C1 segment of cervical spinal cord (tissue), 14 donors: ENCODE results near the gene GTF2H3.
"Not testable (repeated sequence)": the region's sequence is repeated elsewhere in the genome, so short reads cannot be mapped to it uniquely, and the experiment has no call there.

Source experiments
- DNase-seq, 14 donors: peaks; one replicate each; lab custom pipeline; 2025; lab: John Stamatoyannopoulos, UW

The GTF2H3 gene

DNA sequence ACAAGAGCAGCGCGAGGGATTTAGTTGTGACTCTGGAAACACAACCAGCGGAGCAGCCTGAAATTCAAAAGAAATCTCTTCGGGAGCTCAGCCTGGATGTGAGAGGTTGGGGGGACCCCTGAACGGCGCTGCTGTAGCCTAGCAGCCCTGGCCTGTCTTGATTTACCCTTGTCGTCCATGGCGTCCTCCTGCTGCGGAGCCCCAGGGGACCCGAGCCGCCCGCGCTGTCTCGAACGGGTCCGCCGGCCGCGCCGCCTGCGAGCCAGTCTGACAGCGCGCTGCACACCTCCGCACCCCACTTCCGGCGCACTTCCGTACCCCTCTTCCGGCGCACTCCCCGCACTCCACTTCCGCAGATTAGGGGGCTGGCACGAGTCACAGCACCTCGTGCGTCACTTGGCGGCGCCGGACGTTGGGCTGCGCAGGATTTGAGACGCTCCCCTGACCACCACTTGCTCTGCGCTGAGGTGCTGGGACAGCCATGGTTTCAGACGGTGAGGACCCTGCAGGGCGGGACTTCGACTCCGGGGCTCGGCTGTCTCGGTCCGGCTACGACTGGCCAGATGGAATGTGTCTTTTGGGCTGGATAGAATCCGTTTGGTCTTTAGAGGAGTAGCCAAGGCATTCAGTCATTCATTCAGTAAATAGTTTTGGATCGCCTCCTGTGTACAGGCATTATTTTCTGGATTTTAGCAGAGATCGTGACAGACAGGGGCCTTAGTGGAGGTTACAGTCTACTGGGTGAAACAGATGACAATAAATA, at the start of gene GTF2H3, which contains the start of gene EIF2B1:
TSS of gene GTF2H3 (plus strand) at position 451 of the 763 bp plus-strand sequence. CDS start at position 482, 31 bp downstream.
TSS of gene EIF2B1 (minus strand) at position 308 of the 763 bp plus-strand sequence. CDS start at position 179, 129 bp downstream.
- peak; percentile 62 to 98 (median 95) for DNase-seq

DNA sequence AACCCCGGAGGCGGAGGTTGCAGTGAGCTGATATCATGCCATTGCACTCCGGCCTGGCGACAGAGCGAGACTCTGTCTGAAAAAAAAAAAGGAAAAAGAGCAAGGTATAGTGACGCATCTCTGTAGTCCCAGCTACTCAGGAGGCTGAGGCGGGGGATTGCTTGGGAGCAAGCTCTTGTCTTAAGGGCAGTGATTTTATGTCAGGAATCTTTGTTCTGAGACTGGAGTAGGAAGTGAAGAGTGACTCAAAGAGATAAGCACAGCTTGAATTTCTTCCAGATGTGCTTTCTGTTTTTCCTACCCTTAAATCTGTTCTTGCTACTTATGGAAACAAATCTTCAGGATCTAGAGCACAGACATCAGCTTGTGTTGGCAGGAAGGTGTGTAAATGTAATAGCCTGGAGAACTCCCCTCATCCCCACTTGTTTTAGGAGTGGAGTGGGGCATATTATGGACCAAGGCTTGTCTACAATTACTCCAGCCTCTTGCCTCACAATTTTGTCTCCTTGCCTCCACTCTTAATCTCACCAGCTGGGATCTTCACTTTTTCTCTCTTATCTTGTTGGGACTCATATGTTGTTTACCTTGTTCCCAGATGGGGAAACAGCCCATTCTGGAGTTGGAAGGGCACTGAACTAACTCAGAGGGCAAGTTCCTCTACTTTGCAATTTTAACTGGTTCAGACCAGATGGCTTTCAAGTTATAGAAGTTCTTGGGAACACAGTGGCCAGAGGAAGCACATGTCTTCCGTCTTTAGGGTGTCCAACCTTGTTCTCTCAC, 41.7 kb upstream of the GTF2H3 start:
- DNase-seq, result no peak

DNA sequence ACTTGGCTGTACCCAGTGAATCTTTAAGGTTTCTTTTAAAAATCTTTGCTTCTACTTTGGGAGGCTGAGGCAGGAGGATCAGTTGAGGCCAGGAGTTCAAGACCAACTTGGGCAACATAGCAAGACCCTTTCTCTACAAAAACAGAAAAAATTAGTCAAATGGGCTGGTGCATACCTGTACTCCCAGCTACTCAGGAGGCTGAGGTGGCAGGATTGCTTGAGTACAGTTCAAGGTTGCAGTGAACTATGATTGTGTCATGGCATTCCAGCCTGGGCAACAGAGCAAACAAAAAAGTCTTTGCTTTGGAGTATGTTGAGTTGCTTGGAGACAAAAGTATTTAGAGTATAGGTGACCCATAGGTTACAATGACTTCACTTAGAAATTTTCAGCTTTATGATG, 37.9 kb upstream of the GTF2H3 start:
- DNase-seq, result no peak

DNA sequence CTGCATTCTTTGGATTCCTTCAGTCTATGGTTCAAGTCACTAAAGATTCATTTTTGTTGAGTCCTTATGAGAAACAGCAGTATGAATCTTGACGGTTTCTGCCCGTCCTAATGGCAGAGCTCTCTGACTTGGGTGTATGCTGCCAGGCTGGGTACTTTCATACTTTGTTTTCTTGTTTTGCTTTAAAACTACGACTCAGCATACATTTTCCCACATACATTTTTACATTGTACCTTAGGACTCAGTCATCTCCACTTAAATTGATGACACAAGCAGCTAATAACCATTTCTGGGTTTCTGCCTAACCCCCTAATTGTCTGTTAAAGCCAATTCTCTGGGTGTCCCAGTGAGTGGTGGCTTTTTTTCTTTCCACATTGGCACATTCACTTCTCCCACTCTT, 36.5 kb upstream of the GTF2H3 start:
- DNase-seq, result no peak

DNA sequence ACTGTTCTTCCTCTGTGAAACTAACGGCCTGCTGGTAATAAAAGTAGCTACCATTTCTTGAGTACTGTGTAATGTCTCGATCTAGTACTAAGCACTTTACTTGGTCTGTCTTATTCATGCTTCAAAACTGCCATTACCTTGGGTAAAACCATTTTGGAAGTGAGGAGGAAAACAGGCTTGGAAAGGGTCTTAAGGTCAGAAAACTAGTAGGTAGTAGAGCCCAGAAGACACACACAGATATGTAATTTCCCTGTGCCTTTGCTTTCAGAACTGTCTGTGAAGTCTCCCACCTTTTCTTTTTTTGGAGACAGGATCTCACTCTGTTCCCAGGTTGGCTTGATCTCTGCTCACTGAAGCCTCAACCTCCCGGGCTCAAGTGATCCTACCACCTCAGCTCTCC, 35.1 kb upstream of the GTF2H3 start:
- DNase-seq, result no peak

DNA sequence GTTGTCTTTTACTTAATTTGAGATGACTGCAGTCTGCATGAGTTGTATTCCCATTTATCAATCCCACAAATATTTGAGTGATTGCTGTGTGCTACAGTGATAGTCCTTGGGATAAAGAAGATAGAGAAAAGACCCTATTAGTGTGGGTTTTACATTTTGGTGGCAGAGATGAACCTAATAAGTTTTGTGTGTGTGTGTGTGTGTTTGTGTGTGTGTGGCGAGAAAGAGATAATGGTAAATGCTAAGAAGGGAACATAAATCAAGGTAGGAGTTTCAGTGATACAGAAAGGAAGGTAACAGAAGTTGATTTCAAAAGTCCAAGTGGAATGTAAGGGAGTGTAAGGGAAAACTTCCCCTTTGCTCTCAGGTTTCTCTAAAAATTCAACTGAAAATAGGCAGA, 34.3 kb upstream of the GTF2H3 start:
- no peak for DNase-seq

DNA sequence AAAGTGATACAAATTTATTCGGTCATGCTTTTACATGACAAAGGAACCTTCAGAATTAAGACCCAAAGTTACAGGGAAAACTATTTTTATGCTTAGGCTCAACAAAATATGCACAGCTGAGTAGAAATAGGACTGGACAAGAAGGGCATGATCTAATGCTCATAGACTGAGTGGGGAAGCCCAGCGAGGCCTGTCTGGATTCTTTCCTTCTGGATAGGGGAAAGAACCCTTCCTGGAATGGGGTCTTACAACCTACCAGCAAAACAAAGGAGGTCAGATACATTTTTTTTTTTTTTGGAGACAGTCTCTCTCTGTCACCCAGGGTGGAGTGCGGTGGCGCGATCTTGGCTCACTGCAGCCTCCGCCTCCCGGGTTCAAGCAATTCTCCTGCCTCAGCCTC, 33.9 kb upstream of the GTF2H3 start:
- no peak for DNase-seq

DNA sequence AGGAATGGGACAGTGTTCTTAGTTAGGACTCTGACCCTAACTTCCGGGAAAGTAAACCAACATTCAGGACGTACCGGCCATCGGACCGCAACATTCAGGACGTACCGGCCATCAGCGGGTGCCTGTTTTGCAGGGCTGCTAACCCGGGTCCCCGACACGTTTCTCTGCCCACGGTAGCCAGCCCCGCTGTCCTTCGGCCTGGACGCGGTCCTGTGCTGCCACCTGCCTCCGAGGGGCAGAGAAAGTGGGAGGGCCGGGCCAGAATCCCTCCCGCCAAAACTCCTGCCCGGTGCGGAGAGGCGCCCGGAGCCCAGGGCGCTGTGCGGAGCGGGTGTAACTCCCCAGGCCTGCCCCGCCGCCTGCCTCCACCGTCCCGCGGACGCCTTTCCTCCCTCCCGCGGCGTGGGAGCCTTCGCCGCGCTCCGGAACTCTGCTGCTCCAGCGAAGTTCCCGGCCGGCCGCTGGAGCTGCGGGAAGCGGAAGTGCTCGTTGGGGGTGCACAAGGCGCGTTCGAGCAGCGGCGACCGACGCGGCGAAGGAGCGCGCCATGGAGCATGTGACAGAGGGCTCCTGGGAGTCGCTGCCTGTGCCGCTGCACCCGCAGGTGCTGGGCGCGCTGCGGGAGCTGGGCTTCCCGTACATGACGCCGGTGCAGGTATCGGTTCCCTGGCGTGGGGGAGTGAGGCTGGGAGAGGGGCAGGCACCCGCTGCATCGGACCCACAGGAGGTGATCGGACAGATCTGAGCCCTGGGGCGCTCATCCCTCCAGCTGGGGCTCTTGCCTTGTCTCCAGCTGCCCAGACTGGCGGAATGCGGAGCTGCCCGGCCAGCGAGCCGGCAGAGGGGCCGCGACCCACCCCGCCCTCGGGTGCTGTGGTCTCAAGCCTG, 31.8 kb upstream of the GTF2H3 start, which contains the start of gene DDX55:
TSS of gene DDX55 (plus strand) at position 498 of the 888 bp plus-strand sequence. CDS start at position 548, 50 bp downstream.
- peak; percentile 47 to 90 (median 80) for DNase-seq

DNA sequence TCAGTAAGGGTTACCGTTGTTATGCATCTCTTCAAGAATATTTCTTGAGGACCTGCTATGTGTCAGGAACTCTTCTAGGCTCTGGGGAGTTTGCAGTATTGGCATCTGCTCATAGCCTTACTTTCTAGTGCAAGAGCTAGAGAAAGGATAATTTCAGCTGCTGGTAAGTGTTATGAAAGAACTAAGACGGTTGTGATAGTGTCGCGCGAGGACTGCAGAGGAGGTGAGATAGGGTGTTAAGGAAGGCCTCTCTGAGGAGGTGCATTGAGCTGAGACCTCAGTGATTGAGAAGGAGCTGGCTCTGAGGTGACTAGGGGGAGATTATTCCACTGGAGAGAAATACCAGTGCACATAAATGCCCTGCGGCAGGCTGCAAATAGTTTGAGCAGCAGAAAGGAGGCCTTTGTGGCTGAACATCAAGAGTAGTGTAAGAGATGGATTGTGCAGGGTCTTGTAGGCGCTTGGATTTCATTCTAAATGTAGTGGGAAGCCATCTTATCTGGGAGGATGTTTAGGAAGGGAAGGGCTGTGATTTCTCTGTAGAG, 30.9 kb upstream of the GTF2H3 start:
- DNase-seq, result no peak

DNA sequence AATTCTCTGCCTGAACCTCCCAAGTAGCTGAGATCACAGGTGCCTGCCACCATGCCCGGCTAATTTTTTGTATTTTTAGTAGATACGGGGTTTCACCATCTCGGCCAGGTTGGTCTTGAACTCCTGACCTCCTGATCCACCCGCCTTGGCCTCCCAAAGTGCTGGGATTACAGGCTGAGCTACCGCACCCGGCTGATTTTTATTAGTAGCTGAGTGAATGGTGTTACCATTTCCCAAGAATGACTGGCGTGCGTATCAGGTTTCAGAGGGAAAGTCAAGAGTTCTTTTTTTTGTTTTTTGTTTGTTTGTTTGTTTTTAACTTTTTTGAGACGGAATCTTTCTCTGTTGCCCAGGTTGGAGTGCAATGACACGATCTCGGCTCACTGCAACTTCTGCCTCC, 30.1 kb upstream of the GTF2H3 start:
- not testable (repeated sequence) for DNase-seq

DNA sequence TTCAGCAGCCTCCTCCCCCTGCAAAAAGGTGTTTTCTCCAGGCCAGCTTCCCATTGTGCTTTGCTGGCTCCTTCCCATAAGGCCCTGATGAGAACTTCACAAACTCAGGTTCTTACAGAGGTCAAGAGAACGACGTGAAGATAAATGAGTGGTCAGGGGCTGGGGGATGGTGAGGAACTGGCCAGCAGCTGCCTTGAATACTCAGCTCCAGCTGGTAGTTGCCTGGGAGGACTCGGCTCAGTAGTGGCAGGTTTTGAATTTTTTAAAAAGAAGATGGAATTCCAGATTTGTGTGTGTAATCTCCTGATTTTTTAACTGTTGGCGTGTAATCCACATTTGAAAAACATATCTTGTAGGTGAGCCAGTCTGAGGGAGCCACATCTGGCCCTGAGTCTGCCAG, 25.9 kb upstream of the GTF2H3 start:
- no peak for DNase-seq

DNA sequence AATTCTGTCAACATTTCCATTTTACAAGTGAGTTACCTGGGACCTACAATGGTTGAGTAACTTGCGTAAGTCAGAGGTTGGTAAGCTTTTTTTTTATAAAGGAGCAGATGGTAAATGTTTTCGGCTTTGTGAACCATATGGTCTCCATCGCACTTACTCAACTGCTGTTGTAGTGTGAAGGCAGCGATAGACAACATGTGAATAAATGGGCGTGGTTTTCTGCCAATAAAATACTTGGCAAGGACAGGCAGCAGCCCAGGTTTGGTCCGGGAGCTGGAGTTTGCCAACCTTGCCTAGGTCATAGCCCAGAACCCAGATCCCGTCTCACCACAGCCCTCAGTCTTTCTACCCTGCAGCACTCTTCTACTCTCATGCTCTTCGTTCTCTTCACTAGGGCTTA, 25.4 kb upstream of the GTF2H3 start:
- DNase-seq, result no peak

DNA sequence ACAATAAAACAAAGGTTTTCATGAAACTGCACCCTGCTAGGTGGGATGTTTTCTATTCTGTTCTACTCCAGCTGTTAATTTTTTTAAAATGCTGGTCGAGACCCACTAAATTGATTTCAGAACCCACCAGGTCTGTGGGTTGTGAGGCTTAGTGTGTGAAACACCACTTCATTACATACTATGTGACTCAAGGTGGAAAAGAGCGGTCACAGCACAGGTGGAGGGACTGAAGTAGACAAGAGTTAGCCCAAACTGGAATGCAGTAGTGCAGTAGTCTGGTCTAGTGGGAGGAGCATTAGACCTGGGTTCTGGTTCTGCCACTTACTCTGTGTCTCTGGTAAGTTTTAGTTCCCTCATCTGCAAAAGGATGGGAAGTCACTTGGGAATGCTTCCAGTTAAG, 19.5 kb upstream of the GTF2H3 start:
- no peak for DNase-seq

DNA sequence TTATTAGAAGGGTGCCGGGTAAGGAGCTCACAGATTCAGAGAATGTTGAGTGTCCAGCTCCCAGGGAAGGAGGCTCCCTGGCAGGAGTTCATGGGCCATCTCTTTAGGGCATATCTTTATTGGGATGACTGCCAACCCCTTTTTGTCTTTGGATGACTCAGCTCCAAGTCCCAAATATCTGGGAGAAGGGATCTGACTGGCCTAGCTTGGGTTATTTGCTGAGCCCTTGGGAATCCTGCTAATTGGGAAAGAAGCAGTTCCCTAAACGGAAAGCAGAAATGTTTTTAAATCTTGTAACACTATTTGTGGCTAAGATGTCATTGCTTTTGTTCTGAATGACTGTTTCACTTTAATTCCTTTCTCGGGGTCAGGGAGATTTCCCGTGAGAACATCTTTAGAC, 19.1 kb upstream of the GTF2H3 start:
- no peak for DNase-seq

DNA sequence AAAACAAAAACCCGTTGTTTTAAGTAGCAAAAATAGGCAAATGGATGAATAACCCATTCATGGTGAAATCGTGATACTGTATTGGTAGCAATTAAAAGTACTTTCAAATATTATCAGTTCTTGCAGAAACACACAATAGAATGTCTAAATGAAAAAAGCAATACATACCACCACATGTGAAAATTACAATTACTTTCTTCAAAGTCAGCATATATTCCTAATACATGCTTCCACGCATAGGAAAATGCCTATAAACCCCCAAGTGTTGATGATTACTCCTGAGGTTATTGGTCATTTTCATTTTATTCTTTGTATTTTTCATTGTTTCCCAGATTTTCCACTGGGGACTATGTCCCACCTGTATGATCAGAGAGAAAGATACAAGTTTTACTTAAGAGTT, 16.5 kb upstream of the GTF2H3 start:
- DNase-seq, result no peak

DNA sequence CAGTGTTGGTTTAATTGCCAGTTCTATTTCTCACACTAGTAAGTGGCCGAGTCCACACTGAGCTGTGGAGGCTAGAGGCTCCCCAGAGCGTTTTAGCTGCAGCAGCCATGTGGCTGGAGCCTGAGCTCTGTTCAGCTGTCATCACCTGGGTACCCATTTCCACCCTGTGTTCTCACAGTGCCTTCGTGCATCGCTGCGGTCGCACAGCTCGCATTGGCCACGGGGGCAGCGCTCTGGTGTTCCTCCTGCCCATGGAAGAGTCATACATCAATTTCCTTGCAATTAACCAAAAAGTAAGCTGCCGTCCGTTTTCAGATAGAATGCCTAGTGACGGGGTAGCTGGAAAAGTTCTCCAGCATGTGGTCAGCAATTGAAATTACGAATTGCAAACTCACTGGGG, 16.0 kb upstream of the GTF2H3 start:
- no peak for DNase-seq

DNA sequence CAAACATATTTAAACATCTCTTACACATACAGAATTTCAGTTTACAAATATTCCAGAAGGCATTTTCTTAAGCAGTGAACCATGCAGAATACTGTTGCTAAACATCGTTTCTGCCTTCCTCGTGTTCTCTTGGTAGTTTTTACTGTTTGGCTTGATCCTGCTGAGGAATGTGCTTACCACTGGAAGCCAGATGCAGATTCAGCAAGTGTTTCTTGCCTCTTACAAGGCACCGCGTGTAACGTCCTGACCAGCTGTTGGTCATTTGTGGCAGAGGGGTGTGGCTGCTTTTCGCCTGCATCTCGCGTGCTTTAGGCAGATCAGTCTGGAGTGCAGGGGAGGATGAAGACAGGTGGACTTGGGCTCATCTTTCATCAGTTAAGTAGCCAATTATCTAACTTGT, 12.5 kb upstream of the GTF2H3 start:
- DNase-seq, result no peak

DNA sequence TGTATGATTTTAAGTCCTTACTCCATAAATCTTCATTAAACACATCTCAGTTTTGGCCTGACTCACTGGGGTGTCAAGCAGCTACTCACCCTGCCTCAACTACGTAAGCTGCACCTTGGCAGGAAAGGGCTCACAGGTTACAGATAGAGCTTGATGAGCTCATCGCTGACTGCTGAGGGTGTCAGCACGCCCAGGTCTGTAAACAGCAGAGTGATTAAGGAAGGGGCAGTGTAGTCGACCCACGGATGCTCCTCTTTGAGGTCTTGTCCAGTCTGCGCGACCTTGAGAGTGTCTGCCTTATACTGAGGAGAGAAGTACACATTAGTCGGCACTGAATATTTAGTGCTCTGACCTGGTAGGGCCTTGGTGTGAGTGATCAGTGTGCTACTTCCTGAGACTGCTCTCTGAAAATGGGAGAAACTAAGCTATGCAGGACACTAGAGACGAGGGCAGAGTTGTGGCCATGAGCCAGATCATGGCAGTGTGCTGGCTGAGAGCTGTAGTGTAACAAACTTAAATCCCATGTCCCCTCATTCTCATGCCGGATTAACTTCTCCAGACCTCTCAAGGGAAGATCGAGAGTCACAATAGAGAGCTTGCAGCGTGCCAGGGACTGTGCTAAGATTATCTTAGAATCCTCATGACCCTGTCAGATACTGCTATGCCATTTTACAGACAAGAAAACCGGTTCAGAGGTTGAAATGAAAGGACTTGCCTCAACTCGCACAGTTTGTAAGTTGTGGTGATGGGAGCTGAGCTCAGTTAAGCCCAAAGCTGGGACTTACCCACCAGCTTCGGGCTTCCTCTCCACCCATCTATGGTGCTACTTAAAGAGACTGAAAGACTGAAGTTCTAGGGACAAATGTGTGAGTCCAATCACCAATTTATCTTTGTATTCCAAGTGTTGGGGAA, 11.8 kb upstream of the GTF2H3 start:
- no peak for DNase-seq

DNA sequence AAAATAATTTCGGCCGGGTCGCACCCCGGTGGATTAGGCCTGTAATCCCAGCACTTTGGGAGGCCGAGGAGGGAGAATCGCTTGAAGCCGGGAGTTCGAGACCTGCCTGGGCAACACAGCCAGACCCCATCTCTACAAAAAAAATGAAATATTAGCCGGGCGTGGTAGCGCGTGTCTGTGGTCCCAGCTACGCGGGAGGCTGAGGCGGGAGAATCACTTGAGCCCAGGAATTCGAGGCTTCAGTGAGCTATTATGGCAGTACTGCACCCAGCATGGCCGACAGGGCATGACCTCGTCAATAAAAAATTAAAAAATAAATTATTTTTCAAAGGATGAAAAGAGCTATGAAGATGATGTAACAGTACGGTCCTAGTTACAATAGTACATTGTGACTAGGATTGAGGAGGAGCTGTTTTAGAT, 523 bp downstream of the GTF2H3 start:
- no peak for DNase-seq

DNA sequence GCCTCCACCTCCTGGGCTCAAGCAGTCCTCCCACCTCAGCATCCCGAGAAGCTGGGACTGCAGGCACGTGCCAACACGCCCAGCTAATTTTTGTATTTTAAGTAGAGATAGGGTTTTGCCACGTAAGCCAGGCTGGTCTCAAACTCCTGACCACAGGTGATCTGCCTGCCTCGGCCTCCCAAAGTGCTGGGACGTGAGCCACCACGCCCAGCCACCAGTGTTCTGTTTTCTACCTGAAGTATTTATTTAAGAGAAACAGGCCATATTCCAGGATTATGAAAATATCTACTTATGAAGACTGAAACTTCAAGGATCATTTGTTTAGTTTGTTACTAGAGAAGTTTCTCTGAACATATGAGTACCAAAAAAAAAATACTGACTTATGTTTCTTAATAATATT, 10.3 kb downstream of the GTF2H3 start:
- DNase-seq, result no peak
